LHCN-M2 (cell line): ENCODE results near the gene SFXN1. TPM values are rescaled to one million over a fixed set of nuclear protein-coding genes. Genes with fewer than 3 reads are reported as not detected.
"Not testable (repeated sequence)": the region's sequence is repeated elsewhere in the genome, so short reads cannot be mapped to it uniquely, and the experiment has no call there.

Experiments used
- DNase-seq: peaks from one replicate; pipeline ENCODE4 v3.0.0-alpha.2; 2012; ENCODE audit warnings: low read depth
- total RNA-seq: library from RNA; depleted of rRNA; stranded (reverse); fragments of >200 nt; gene quantifications from 2 replicates; pipeline ENCODE4 v1.2.3, GENCODE V29; 2014

Gene SFXN1
- total RNA-seq, 1 experiment from 2014 or later: 105 TPM

DNA sequence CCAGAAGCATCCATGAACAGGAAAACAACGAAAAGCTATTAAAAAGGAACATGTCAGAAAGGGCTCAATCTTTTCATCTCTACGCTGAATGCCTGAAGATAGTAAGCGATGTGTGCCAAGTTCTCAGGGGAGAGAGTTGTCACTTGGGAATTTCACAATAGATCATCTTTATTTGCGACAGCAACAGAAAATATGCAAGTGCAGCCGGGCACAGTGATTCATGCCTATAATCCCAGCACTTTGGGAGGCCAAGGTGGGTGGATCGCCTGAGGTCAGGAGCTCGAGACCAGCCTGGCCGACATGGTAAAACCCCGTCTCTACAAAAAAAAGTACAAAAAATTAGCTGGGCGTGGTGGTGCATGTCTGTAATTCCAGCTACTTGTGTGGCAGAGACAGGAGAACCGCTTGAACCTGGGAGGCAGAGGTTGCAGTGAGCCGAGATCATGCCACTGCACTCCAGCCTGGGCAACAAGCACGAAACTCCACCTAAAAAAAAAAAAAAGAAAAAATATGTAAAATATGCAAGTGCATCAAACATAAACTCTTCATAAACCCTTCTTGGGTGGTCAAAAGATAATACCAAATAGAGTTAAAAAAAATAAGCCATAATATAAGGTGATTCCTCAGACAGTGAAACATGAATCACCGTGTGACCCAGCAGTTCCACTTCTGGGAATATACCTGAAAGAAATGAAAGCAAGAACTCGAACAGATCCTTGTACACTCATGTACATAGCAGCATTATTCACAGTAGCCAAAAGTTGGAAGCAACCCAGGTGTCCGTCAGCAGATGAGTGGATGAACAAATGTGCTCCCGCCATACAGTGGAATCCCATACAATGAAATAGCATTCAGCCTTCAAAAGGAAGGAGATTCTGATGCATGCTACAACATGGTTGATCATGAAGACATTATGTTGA lies 16.2 kb downstream of the SFXN1 start:
- no peak for DNase-seq

DNA sequence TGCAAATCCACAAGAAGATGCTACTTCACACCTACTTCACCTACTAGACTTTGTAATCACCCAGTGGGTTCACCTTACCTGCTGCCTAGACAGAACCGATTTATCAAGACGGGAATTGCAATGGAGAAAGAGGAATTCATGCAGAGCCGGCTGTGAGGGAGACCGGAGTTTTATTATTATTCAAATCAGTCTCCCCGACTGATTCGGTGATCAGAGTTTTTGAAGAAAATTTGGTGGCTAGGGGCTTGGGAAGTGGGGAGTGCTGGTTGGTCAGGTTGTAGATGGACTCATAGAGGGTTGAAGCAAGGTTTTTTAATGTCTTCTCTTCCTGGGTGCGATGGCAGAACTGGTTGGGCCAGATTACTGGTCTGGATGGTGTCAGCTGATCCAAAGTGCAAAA lies 23.4 kb downstream of the SFXN1 start:
- no peak for DNase-seq

DNA sequence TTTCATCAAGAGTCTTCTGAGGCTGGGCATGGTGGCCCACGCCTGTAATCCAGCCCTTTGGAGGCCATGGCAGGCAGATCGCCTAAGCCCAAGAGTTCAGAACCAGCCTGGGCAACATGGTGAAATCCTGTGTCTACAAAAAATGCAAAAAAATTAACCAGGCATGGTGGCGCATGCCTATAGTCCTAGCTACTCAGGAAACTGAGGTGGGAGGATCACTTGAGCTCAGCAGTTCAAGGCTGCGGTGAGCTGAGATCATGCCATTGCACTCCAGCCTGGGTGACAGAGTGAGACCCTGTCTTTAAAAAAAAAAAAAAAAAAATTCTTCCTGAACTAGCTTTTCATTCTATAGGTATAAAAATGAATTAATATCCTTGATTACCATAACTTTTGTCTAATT lies 29.3 kb downstream of the SFXN1 start:
- DNase-seq: not testable (repeated sequence)

DNA sequence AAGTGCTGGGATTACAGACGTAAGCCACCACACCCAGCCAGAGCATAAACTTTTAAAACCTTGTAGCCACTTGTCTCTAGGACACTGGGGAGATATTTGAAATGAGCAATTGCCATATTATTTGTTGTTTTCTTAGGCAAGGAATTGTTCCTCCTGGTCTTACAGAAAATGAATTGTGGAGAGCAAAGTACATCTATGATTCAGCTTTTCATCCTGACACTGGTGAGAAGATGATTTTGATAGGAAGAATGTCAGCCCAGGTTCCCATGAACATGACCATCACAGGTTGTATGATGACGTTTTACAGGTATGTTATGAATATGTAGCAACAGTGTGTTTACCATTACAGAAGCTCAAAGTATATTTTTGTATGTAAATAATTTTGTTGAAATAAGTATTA lies 30.5 kb downstream of the SFXN1 start:
- no peak for DNase-seq

DNA sequence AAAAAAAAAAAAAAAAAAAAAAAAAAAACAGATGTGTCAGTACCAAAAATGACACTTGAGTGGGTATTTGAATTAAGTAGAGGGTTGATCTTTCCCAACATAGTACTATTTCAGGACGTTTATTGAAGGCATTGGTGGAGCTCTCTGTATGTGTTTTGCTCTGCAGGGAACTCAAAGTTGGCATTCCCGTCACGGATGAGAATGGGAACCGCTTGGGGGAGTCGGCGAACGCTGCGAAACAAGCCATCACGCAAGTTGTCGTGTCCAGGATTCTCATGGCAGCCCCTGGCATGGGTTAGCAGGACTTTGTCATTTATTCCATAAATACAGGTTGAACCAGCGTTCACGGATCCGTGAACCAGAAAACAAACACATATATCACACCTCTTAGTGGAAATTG lies 34.9 kb downstream of the SFXN1 start:
- no peak for DNase-seq

DNA sequence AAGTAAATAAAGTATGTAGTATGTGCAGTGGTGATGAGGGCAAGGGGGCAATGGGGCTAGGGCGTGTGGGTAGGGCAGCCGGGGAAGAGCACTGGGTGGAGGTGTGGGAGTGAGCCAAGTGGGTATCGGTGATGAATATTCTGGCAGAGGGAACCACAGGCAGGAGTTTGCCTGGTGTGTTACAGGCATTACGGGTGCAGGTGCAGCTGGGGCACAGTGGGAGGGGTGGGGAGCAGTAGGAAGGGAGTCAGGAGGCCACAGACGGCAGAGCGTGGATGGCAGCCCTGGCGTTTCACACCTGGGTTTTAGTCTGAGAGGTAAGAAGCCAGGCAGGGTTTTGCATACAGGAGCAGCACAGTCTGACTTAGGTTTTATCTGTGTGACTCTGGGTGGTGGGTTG lies 35.4 kb downstream of the SFXN1 start:
- no peak for DNase-seq

DNA sequence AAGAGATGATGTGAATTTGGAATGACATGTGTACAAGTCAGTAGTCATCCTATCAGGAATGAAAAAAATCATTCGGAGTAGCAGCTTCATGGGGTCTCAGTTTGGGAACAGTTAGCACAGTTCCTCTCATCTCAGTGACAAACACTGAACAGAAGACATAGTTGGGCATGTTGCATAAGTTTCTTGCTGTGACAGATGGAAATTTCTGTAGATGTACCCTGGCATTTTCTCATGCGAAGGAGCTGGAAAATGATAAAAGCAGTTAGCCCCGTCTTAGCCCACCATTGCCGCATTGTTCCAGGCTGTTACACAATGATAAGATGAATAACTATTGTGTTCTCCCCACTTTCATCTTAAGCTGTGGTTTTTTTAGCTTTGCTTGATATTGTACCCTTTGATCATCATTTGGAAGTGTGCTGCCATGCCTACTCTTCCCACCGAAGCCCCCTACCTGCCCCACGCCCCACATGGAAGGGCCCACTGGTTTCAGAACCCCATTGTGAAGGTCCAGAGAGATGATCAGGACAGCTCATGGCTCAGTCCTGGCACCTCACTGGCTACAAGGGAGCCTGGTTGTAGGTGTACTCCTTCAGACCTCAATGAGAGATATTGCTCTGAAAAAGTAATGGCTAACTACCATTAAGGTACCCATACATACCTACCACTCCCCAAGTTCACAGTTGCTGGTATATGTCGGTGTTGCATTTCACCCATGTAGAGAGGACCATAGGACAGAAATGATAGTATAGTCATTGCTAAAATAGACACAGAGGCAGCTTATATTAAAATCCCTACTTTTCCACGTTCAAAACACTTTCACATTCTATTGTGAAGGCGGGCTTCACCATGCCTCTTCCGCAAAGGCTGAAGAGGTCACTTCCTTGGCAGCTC lies 38.8 kb downstream of the SFXN1 start:
- no peak for DNase-seq

DNA sequence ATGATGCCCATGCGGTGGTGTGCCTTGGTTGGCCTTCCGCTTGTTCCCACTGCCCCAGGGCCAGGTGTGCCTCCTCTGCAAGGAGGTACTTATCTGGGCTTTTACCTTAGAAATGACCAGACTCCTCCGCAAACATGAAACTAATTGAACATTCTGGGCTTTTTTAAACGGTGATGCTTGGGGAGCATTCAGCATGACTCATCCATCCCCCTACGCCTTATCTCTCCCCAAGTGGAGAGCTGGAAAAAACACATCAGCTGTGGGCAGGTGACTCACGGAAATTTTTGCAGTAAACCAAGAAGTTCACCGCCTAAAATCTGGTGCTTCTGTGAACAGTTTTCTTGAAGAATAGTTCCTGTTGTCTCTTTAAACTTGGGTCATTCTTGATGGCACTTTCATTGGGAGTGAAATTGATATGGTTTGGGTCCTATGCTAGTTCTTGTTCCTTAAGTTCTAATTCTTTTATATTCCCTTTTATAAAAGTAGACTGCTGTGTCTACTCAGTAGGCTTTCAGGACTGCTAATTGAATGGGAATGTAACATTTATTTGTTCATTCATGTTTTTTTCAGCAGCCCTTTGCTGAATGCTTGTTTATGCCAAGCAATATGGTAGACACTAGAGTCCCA lies 39.6 kb downstream of the SFXN1 start:
- peak; percentile 61 for DNase-seq

DNA sequence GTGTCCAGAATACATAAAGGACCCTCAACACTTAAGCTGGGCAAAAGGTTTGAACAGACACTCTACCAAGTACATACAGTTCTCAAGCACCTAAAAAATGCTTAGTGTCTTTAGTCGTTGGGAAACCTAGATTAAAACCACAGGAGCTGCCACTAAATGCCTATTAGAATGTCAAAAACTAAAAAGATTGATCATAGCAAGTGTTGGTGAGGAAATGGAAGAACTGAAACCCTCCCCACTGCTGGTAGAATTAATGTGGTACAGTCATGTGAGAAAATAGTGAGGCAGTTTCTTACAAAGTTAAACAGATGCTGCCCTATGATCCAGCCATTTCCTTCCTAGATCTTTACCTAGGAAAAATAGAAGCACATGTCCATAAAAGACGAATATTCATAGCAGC lies 40.6 kb downstream of the SFXN1 start:
- DNase-seq: no peak

DNA sequence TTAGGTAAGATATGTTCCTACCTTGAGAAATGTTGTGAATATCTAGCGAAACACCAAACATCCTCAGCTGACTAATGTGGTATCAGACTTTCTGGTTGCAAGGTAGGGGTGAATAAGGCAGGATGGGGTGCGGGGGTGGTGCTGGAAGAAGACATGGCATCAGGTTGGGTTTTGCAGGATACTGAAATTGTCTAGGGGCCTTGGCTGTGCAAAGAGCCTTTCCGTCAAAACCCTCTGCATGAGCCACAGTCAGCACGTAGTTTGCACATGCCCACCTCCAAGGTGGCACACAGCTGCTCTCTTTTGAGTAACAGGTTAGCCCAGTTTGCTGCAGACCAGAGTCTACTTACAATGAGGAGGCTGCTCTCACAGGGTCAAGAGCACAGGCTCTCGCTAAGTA lies 42.0 kb downstream of the SFXN1 start:
- no peak for DNase-seq

DNA sequence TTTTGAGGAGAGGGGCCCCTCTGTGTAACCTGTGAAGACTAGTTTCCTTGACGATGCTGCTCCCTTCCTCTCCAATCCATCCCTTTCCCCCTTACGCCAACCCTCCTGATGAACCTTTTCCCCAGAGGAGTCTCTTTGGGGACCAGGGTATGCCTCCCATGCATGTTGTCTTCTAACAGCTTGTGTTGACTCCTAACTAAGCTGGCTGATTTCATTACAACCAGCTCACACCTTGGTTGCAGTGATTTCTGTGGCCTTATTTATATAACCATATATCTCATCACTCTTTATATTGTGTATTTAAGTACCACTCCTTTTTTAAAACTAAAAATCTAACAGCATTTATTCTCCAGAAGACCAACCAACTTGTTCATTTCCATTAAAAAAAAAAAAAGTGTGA lies 42.5 kb downstream of the SFXN1 start:
- no peak for DNase-seq

DNA sequence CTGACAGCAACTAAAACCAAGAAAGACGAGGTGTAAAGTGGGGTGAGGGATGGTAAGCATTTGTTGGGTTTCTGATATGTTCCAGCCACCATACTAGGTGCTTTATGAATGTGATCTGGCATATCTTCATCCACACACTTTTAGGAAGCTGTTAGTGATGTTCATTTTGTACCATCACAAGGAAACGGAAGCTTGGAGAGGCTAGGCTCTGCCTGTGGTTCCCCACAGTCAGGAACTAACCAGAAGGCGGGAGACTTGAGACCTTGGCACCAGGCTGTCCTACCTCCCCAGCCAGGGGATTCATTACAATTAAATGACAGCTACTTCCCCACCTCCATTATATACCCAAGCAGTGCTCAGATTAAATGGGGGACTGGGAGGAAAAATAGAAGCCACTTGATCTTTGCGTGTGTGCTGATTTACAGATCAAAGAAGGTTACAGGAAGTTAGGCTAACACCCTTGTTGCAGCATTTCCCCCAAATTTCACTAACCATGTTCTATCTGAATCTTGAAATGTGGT lies 43.0 kb downstream of the SFXN1 start:
- no peak for DNase-seq

DNA sequence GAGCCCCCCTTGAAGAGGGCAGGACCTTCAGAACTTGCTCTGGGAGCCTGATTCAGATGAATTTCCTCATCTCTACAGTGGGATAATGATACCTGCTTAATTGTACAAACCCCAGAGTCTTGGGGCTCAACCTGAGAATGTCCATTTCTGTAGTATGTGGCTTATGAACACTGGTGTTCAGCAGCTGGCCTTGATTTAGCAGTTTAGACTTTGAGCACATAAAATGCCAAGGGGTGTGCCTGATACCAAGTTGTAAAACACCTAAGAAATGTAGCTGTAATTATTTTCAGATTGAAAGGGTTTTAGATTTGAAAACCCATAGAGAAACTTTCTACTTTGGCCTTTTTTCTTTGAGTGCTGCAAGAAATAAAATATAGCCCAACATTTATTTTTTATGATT lies 44.9 kb downstream of the SFXN1 start:
- no peak for DNase-seq

DNA sequence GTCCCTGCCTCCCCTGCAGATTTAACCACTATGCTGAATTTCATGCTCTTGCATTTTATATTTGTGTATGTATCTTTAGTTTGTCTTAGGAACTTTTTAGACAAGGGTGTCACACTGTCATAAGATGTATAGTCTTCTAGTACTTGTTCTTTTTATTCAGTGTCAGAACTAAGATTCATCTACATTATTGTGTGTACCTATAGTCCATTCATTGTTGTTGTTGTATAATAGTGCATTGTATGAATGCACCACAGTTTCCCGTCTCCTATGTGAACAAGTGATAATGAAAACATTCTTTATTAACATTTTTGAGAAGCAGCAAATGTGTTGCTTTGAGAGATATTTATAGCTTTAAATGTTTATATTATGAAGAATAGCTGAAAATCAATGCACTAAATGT lies 45.9 kb downstream of the SFXN1 start:
- no peak for DNase-seq

DNA sequence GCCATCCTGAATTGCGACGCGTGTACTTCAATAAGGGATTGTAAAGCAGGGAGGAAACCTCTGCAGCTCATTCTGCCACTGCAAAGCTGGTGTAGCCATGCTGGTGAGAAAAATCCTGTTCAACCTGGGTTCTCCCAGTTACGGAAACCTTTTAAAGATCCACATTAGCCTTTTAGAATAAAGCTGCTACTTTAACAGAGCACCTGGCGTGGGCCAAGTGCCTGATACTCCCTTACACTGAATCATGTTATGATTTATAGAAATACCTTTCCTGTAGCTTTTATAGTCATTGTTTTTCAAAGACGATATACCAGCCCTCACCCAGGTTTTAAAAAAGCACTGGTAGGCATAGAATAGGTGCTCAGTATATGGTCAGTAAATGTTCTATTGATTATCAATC lies 48.3 kb downstream of the SFXN1 start:
- DNase-seq: no peak

DNA sequence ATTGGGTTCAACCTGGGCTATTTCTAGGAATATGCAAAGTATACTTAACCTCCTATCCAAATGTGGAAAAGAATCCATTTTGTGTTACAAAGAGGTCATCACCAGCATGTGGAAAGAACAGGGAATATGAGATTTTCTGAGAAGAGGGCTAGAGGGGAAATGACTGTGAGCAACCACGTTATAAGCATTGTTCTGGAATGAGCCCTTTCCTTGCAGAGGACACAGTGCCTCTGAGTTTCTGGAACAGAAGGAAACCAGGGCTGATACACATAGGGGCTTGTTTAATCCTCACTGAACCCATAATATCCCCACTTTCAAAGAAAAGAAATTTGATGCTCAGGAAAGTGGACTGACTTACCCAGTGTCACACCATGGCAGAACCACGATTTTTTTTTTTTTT lies 53.0 kb downstream of the SFXN1 start:
- no peak for DNase-seq

DNA sequence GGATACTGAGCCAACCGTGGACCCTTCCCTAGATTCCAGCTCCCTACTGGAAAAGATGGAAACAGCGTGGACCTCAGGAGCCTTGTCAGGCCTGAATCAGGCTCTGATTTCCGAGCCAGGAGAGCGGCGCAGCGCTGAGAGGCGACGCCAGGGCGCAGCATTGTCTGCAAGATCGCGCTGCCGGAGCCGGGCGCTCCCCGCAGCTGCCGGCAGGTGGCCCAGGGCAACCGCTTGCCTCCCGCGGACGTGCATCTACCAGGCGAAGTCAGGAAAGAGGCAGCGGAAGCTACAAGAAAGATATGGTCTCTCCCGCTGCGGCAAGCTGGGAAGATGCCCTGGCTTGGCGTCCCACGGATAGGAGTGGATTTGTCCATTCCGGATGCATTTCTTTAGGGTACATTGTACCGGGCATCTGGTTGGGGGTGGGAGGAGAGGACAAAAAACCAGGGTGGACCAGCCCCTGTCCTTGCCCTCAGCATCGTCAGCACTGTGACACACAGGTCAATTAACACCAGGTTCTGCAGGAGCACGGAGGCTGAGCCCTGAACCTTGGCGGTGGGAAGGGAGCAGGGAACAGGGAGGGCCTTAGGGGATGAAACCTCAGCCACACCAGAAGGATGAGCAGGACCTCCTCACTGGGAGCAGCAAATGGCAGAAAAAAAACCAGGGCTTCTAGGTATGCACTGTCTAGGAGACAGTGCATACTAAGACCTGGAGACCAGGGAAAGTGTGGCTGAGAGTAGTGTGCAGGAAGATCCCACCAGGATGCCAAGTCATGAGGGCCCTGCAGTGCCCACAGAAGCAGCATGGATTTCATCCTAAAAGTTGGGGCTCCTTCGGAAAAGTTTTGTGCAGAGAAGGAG lies 55.9 kb downstream of the SFXN1 start:
- DNase-seq: peak; percentile 61

DNA sequence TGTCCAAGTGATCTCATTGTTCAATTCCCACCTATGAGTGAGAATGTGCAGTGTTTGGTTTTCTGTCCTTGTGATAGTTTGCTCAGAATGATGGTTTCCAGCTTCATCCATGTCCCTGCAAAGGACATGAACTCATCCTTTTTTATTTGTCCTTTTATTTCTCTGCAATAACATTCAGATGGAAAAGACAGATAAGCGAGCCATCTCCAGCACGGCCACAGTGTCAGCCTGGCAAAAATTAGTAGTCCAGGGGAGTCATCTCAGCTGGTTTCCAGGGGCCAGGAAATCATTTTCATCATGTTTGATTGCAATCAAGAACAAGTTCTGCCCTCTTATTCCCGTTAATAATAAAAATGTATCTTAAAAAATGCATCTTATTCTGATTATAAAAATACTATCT lies 57.0 kb downstream of the SFXN1 start:
- not testable (repeated sequence) for DNase-seq

DNA sequence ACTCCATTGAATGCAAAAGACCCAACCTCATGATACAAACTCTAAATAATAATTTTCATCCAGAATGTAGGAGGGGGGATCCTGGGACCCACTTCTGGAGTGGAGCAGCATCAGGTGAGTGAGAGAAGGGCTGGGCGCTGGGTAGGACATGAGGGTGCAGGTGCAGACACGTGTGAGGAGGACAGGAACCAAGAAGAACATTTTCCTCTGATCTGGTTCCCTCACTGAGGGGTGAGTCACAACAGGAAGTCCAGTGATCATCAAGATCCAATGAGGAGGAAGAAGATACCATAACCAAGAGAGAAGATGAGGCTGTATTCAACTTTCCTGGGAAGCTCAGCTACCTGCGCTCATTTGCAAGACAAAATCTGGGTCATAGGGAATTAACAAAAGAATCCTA lies 57.4 kb downstream of the SFXN1 start:
- no peak for DNase-seq

DNA sequence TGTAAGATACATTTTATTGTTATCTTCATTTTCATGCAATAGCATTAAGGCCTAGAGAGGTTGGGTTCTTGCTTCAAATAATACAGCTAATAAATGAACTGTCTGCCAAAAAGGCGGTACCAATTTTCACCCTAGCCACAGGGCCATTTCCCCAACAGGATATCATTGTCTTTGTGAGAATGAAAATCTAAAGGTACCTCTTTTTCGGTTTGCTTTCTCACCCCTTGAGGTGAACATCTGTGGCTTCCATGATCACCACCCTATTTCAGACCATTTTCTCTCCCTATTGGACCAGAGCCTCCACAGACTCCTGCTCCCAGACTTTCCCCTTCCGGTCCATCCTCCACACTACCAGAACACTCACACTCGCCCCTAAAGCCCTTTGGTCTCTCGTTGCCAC lies 60.2 kb downstream of the SFXN1 start:
- DNase-seq: no peak

DNA sequence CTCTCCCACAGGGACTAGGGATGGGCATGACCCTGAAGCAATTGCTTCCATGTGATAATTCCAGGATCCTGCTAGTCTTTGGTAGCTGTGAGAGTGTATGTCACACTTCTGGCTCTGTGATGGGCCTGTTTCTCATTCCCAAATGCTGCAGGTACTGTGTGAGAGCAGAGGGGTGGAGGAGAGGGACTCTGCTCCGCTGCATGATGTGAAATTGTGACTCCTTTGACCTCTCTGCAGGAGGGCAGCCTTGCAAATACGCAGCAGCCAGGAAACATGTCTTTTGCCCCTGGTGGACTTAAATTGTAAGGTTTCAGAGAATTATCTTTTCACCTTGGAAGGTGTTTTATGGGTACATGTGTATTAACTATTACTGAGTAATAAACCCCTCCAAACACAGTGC lies 61.6 kb downstream of the SFXN1 start:
- DNase-seq: no peak
